PC-3 (cell line): Measurements from ENCODE around the gene EFTUD2. TPM values are rescaled to one million over a fixed set of nuclear protein-coding genes. Genes with fewer than 3 reads are reported as not detected.

Experiments
- ATAC-seq: fragments of 200-7000 bp; cut with Tn5 transposase; 2 replicates; pipeline ENCODE4 v1.9.1; 2020; ENCODE audit warnings: mild to moderate bottlenecking, moderate library complexity
- BruUV-seq: library from RNA; stranded (reverse); fragments of 400-500 nt; replicated peaks from 2 replicates; lab custom pipeline; 2021; lab: Mats Ljungman, UMichigan
- CTCF ChIA-PET: fragments of 300-600 bp; sonication (Branson Sonifier 250); formaldehyde crosslinking; loops from one replicate; lab custom pipeline; 2022; ENCODE audit warnings: antibody characterized with exemption; lab: Charles Lee
- POLR2A ChIA-PET: fragments of 300-600 bp; sonication (Branson Sonifier 250); formaldehyde crosslinking; loops from one replicate; lab custom pipeline; 2022; ENCODE audit warnings: antibody characterized with exemption; ENCODE audit not compliant: unreplicated experiment; lab: Charles Lee
- DNase-seq: peaks from one replicate; pipeline ENCODE4 v3.0.0-alpha.2; 2015
- H2AFZ ChIP-seq: fragments of 300-600 bp; sonication (generic); 2 replicates; pipeline ENCODE4 v1.6.0; 2016; ENCODE audit warnings: antibody characterized with exemption, low read length
- H3F3A ChIP-seq: fragments of 300-600 bp; sonication (generic); one replicate; pipeline ENCODE4 v1.6.0; 2017; ENCODE audit warnings: antibody characterized with exemption, low read length, control low read depth, mild to moderate bottlenecking; ENCODE audit not compliant: unreplicated experiment
- H3K27ac ChIP-seq: fragments of 300-600 bp; sonication (generic); 2 replicates; pipeline ENCODE4 v1.5.1; 2016; ENCODE audit warnings: mild to moderate bottlenecking, low read length
- H3K27me3 ChIP-seq: fragments of 300-600 bp; sonication (generic); 2 replicates; pipeline ENCODE4 v1.6.1; 2016; ENCODE audit warnings: low read length, mixed read lengths
- H3K36me3 ChIP-seq: fragments of 300-600 bp; sonication (generic); 2 replicates; pipeline ENCODE4 v1.6.1; 2016; ENCODE audit warnings: low read depth, mixed run types, low read length, mixed read lengths
- H3K4me1 ChIP-seq: fragments of 300-600 bp; sonication (generic); 2 replicates; pipeline ENCODE4 v1.5.1; 2016; ENCODE audit warnings: low read length; ENCODE audit not compliant: insufficient read depth
- H3K4me2 ChIP-seq: fragments of 300-600 bp; sonication (generic); 2 replicates; pipeline ENCODE4 v1.6.0; 2016; ENCODE audit warnings: low read length
- H3K4me3 ChIP-seq: fragments of 300-600 bp; sonication (generic); 2 replicates; pipeline ENCODE4 v1.5.1; 2016; ENCODE audit warnings: mild to moderate bottlenecking, low read length, mixed read lengths
- H3K79me2 ChIP-seq: fragments of 300-600 bp; sonication (generic); 2 replicates; pipeline ENCODE4 v1.6.1; 2017; ENCODE audit warnings: low read length, mixed read lengths
- H3K9ac ChIP-seq: fragments of 300-600 bp; sonication (generic); 2 replicates; pipeline ENCODE4 v1.6.0; 2016; ENCODE audit warnings: mild to moderate bottlenecking, low read length
- H3K9me2 ChIP-seq: fragments of 300-600 bp; sonication (generic); replicated peaks from 2 replicates; pipeline ENCODE4 v1.6.1; 2016; ENCODE audit warnings: mixed run types, low read length, mixed read lengths
- H3K9me3 ChIP-seq: fragments of 300-600 bp; sonication (generic); 2 replicates; pipeline ENCODE4 v1.6.1; 2016; ENCODE audit warnings: low read length, mixed read lengths
- H4K20me1 ChIP-seq: fragments of 300-600 bp; sonication (generic); 2 replicates; pipeline ENCODE4 v1.6.1; 2016; ENCODE audit warnings: low read length, mixed read lengths
- CTCF ChIP-seq: fragments of 300-600 bp; sonication (generic); conservative IDR thresholded peaks from 2 replicates; pipeline ENCODE4 v1.5.1; 2017; ENCODE audit warnings: antibody characterized with exemption, low read depth, mild to moderate bottlenecking, low read length
- EZH2 ChIP-seq: fragments of 300-600 bp; sonication (generic); IDR thresholded peaks from one replicate; pipeline ENCODE4 v1.6.1; 2017; ENCODE audit warnings: antibody characterized with exemption, mild to moderate bottlenecking, low read length; ENCODE audit not compliant: unreplicated experiment
- EZH2phosphoT487 ChIP-seq: fragments of 300-600 bp; sonication (generic); IDR thresholded peaks from 2 replicates; pipeline ENCODE4 v1.6.1; 2018; ENCODE audit warnings: mild to moderate bottlenecking, antibody characterized with exemption, low read length, borderline replicate concordance
- intact Hi-C: fragments of 100-400 bp; cut with micrococcal nuclease; formaldehyde crosslinking; loops from 2 replicates; pipeline ENCODE4 v1.9.0; 2023
- total RNA-seq: library from RNA; depleted of rRNA; stranded (reverse); fragments of >200 nt; gene quantifications from 2 replicates; pipeline ENCODE4 v1.2.3, GENCODE V29; 2014

The EFTUD2 gene
- total RNA-seq, 1 experiment from 2014 or later = 227 TPM

GRCh38 chr17:44807817-44808155 is 91.5 kb downstream of the EFTUD2 start:
- H3K9me2 ChIP-seq = no peaks in the 10 kb centered on the region
- H3K36me3 ChIP-seq = peaks cover 22% of the 10 kb centered on the region
- peaks cover 20% of the 10 kb centered on the region; the same call in 1 of the 2 replicates for H3K79me2 ChIP-seq
- H3K9me3 ChIP-seq = no peaks in the 10 kb centered on the region
- H3K9ac ChIP-seq = no peak overlapping the region
- no peaks in the 10 kb centered on the region; the same call in 1 of the 2 replicates for H3K4me1 ChIP-seq
- H3K4me3 ChIP-seq = no peak overlapping the region
- H3K4me2 ChIP-seq = no peak overlapping the region
- H3F3A ChIP-seq = no peaks in the 10 kb centered on the region
- CTCF ChIA-PET = no interaction called here
- TF ChIP-seq EZH2phosphoT487 = no peak
- no peak for TF ChIP-seq EZH2
- no peak for TF ChIP-seq CTCF
- intact Hi-C loops = no loop called here
- H3K27me3 ChIP-seq = no peaks in the 10 kb centered on the region
- POLR2A ChIA-PET = no interaction called here
- DNase-seq (no peak), ATAC-seq (no peak)
- H2AFZ ChIP-seq = no peak overlapping the region
- H4K20me1 ChIP-seq = no peaks in the 10 kb centered on the region
- H3K27ac ChIP-seq = no peak overlapping the region
- BruUV-seq = no TSS peak

GRCh38 chr17:44807093-44807816 is 92.0 kb downstream of the EFTUD2 start:
- peaks cover 18% of the 10 kb centered on the region; the same call in 1 of the 2 replicates for H3K79me2 ChIP-seq

More at GRCh38 chr17:44807093-44807816, 92.0 kb downstream of the EFTUD2 start:
- Histone ChIP-seq H2AFZ (no peak overlapping the region), H3K9me2 (no peaks in the 10 kb centered on the region), H4K20me1 (no peaks in the 10 kb centered on the region), H3K27ac (no peak overlapping the region), H3K36me3 (peaks cover 22% of the 10 kb centered on the region), H3K4me2 (no peak overlapping the region), H3K9ac (no peak overlapping the region), H3F3A (no peaks in the 10 kb centered on the region), H3K9me3 (no peaks in the 10 kb centered on the region), H3K4me1 (no peaks in the 10 kb centered on the region; the same call in 1 of the 2 replicates), H3K27me3 (no peaks in the 10 kb centered on the region), H3K4me3 (no peak overlapping the region)
- ChIA-PET CTCF (no interaction called here), POLR2A (no interaction called here)
- no peak for DNase-seq
- intact Hi-C loops = no loop called here
- BruUV-seq = no TSS peak
- no peak for TF ChIP-seq EZH2
- no peak for TF ChIP-seq CTCF
- TF ChIP-seq EZH2phosphoT487 = no peak
- no peak for ATAC-seq
